Measurements from ENCODE around the gene PER1. TPM values are rescaled to one million over a fixed set of nuclear protein-coding genes. Genes with fewer than 3 reads are reported as not detected.

The PER1 gene
- total RNA-seq, 4 donors from 2014 or later = 105 to 263 (median 164) TPM

- ATAC-seq (no peak), DNase-seq (no peak)
- Histone ChIP-seq H3K9me3 (no peaks in the 10 kb centered on the region), H3K27me3 (no peaks in the 10 kb centered on the region), H3K4me3 (no peak overlapping the region), H3K27ac (no peak overlapping the region), H3K36me3 (no peaks in the 10 kb centered on the region), H3K4me1 (peaks cover 0 to 5% of the 10 kb centered on the region in 2 donors)
- intact Hi-C loops (cut with DNase I; ENCODE audit: low total_unique reads) = no loop called here
- no peak for TF ChIP-seq POLR2A (IDR thresholded peaks at IDR 0.05)
- TF ChIP-seq, protein P1, sequence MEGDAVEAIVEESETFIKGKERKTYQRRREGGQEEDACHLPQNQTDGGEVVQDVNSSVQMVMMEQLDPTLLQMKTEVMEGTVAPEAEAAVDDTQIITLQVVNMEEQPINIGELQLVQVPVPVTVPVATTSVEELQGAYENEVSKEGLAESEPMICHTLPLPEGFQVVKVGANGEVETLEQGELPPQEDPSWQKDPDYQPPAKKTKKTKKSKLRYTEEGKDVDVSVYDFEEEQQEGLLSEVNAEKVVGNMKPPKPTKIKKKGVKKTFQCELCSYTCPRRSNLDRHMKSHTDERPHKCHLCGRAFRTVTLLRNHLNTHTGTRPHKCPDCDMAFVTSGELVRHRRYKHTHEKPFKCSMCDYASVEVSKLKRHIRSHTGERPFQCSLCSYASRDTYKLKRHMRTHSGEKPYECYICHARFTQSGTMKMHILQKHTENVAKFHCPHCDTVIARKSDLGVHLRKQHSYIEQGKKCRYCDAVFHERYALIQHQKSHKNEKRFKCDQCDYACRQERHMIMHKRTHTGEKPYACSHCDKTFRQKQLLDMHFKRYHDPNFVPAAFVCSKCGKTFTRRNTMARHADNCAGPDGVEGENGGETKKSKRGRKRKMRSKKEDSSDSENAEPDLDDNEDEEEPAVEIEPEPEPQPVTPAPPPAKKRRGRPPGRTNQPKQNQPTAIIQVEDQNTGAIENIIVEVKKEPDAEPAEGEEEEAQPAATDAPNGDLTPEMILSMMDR (IDR thresholded peaks at IDR 0.05 in 4 of 5, conservative IDR thresholded peaks at IDR 0.05 in 1 of 5) = no peak
- in situ Hi-C loops (cut with MboI; ENCODE audit: low sequenced_read_pairs in 4 of 4) = no loop called here
These were observed 18.8 kb downstream of the PER1 start for GRCh38 chr17:8133399-8133798.

- Histone ChIP-seq H3K27ac (no peak overlapping the region), H3K4me1 (peaks cover 4 to 6% of the 10 kb centered on the region in 2 donors), H3K36me3 (no peaks in the 10 kb centered on the region), H3K27me3 (no peaks in the 10 kb centered on the region), H3K9me3 (no peaks in the 10 kb centered on the region), H3K4me3 (no peak overlapping the region)
- ATAC-seq (no peak), DNase-seq (no peak)
- intact Hi-C loops (cut with DNase I; ENCODE audit: low total_unique reads) (no loop called here), in situ Hi-C loops (cut with MboI; ENCODE audit: low sequenced_read_pairs in 4 of 4) (no loop called here)
- no peak for TF ChIP-seq POLR2A (IDR thresholded peaks at IDR 0.05)
- TF ChIP-seq, protein P1 (IDR thresholded peaks at IDR 0.05 in 4 of 5, conservative IDR thresholded peaks at IDR 0.05 in 1 of 5) = no peak
These were observed 20.3 kb downstream of the PER1 start for GRCh38 chr17:8131844-8132441.

GRCh38 chr17:8128125-8128784, 23.9 kb downstream of the PER1 start:
- in situ Hi-C loops (cut with MboI; ENCODE audit: low sequenced_read_pairs in 4 of 4) = loop anchor here in 2 of 4 donors (10.0 kb wide), 2 partner anchors 47 to 57 kb away; partner anchors contain the start of gene TMEM107 (in 1 of the 2)
- H3K27me3 ChIP-seq = peaks cover 18 to 22% (median 21%) of the 10 kb centered on the region in 3 donors

DNA sequence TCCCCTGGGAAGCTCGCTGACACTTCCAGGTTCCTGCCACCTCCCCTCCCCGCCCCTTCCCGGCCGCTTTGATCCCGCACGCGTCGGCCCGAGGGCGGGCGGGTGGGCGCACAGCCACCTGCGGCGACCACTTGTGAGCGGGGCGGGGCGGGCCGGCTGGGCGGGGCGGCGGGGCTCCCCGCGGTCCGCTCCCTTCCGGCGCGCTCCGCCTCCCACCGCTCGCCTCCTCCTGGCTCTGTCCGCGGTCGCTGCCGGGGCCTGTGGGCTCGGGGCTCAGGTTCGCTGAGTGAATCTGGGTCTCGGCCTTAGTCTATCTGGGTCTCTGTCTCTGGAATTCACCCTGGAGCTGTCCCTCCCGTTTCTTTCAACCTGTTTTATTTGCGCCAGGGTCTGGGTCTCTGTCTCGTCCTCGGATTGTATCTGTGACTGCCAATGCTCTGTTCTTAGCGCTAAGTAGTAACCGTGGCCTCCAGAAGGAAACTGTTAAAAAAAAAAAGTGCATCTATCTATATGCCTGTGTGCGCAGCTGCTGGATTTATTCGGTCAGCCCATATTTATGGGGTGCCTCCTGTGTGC, 25.6 kb downstream of the PER1 start:
- intact Hi-C loops (cut with DNase I; ENCODE audit: low total_unique reads) = no loop called here
- peak overlapping the region; percentile 68 to 79 (median 74) for H3K27ac ChIP-seq

More at GRCh38 chr17:8128125-8128784, 23.9 kb downstream of the PER1 start:
- Histone ChIP-seq H3K27ac (no peak overlapping the region), H3K36me3 (no peaks in the 10 kb centered on the region), H3K9me3 (no peaks in the 10 kb centered on the region), H3K4me3 (no peak overlapping the region), H3K4me1 (peaks cover 35 to 37% of the 10 kb centered on the region in 2 donors)
- no peak for TF ChIP-seq POLR2A (IDR thresholded peaks at IDR 0.05)
- TF ChIP-seq, protein P1 (IDR thresholded peaks at IDR 0.05 in 4 of 5, conservative IDR thresholded peaks at IDR 0.05 in 1 of 5) = no peak
- DNase-seq (no peak), ATAC-seq (no peak)
- intact Hi-C loops (cut with DNase I; ENCODE audit: low total_unique reads) = no loop called here

More for the DNA sequence above, 25.6 kb downstream of the PER1 start:
- H3K27me3 ChIP-seq = peaks cover 31 to 38% (median 31%) of the 10 kb centered on the region in 3 donors
- no peaks in the 10 kb centered on the region for H3K9me3 ChIP-seq
- TF ChIP-seq, protein P1 (IDR thresholded peaks at IDR 0.05 in 4 of 5, conservative IDR thresholded peaks at IDR 0.05 in 1 of 5) = no peak
- TF ChIP-seq POLR2A (IDR thresholded peaks at IDR 0.05) = no peak
- no peaks in the 10 kb centered on the region for H3K36me3 ChIP-seq
- in situ Hi-C loops (cut with MboI; ENCODE audit: low sequenced_read_pairs in 4 of 4) = loop anchor here in 2 of 4 donors (10.0 kb wide), 2 partner anchors 48 to 58 kb away; partner anchors contain the start of gene TMEM107 (in 1 of the 2)
- no peak for DNase-seq
- peak overlapping the region; percentile 66 to 78 (median 72) for H3K4me3 ChIP-seq
- peaks cover 48 to 51% of the 10 kb centered on the region in 2 donors for H3K4me1 ChIP-seq
- peak; percentile 33 to 48 for ATAC-seq

All from gastrocnemius medialis (tissue), 4 donors.